ENCODE data around the gene ELFN1.

The ELFN1 gene

DNA sequence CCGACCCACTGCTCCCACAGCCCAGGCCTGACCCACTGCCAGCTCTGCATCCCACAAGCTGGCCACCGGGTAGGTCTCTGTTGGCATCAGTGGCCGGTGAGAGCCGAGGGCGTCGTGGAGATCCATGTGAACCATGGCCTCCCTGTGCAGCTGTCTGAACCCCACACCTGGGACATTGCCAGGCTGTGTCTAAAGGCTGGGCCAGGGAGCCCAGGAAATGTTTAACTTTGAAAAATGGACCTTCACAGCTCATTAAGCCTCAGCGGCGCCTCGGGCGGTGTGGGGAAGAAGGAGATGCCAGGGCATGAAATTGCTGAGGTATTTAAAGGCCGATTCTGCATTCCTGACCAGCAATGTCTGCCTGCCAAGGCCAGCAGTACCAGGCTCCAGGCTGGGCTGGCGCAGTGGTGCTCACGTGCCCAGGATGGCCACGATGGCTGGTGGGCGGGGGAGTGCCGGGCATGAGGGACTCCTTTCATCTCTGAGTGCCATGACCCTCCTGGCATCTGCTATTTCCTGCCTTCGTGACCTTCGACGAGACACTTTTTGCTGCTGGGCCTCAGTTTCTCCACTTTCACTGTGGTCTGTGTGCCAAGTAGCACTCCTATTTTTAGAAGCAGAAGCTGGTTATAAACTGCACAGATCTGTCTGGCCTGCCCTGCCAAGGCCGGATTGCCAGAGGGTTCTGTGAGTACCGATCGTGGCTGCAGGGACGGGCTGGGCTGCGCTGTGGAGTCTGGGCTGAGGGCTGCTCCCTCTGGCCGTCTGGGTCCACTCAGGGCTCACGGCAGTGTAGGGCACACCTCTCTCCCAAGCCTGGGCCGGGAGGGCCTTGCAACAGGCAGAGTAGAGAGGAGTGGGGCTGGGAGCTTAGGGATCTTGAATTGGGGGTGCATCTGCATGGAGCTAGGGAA is 21.8 kb downstream of the ELFN1 start:
- 94% methylated on average over 23 to 24 of the region's 27 CpGs for WGBS, 2 experiments (ENCODE audit: insufficient coverage in 2 of 2)
- Histone ChIP-seq H3K4me1 (ENCODE audit: control insufficient read depth, insufficient read depth, low read length, poor library complexity, severe bottlenecking) (peaks cover 13% of the 10 kb centered on the region), H3K27ac (ENCODE audit: low read depth, low read length, severe bottlenecking) (no peak overlapping the region), H3K36me3 (ENCODE audit: control insufficient read depth, insufficient read depth, low read length) (peaks cover 16% of the 10 kb centered on the region), H3K9me3 (ENCODE audit: control insufficient read depth, low read length) (peaks cover 7% of the 10 kb centered on the region), H3K4me3 (ENCODE audit: extremely low read depth, insufficient read depth, low read length, poor library complexity, severe bottlenecking) (no peak overlapping the region)

GRCh38 chr7:1692515-1693418 is 22.7 kb downstream of the ELFN1 start:
- Histone ChIP-seq H3K27ac (ENCODE audit: low read depth, low read length, severe bottlenecking) (no peak overlapping the region), H3K9me3 (ENCODE audit: control insufficient read depth, low read length) (peaks cover 3% of the 10 kb centered on the region), H3K4me1 (ENCODE audit: control insufficient read depth, insufficient read depth, low read length, poor library complexity, severe bottlenecking) (peaks cover 22% of the 10 kb centered on the region), H3K4me3 (ENCODE audit: extremely low read depth, insufficient read depth, low read length, poor library complexity, severe bottlenecking) (no peak overlapping the region), H3K36me3 (ENCODE audit: control insufficient read depth, insufficient read depth, low read length) (peaks cover 16% of the 10 kb centered on the region)
- 95 to 98% methylated on average over 23 to 27 of the region's 27 CpGs for WGBS, 2 experiments (ENCODE audit: insufficient coverage in 2 of 2)

DNA sequence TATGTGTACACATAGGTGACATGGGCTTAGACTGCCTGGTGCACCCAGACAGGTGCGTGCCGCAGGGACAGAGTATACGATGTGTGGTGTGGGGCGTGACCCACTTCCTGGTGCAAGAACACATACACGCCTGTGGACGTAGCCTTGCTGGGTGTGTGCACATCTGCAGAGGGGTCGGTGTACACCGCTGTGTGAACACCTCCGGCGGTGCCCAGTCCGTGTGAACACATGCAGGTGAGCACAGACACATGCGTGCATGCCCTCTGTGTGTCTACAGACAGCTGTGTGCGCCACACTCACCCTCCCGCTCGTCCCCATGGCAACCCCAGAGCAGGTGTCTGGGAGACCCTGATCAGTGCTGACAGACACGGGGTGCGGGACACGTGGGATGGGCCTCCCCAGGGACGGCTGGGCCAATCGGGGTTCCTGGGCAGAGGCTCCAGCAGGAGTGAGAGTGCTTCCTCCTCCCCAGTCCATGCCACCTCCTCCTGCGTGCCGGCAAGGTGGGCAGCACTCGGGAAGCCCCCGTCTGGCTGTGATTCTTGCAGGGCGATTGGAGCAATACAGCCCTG is 23.4 kb downstream of the ELFN1 start:
- 88 to 89% methylated on average over 25 of the region's 25 CpGs for WGBS, 2 experiments (ENCODE audit: insufficient coverage in 2 of 2)
- Histone ChIP-seq H3K4me3 (ENCODE audit: extremely low read depth, insufficient read depth, low read length, poor library complexity, severe bottlenecking) (no peak overlapping the region), H3K9me3 (ENCODE audit: control insufficient read depth, low read length) (peaks cover 3% of the 10 kb centered on the region), H3K36me3 (ENCODE audit: control insufficient read depth, insufficient read depth, low read length) (peaks cover 13% of the 10 kb centered on the region), H3K4me1 (ENCODE audit: control insufficient read depth, insufficient read depth, low read length, poor library complexity, severe bottlenecking) (peaks cover 23% of the 10 kb centered on the region), H3K27ac (ENCODE audit: low read depth, low read length, severe bottlenecking) (no peak overlapping the region)

GRCh38 chr7:1693991-1694524 is 24.0 kb downstream of the ELFN1 start:
- no peak overlapping the region for H3K4me3 ChIP-seq (ENCODE audit: extremely low read depth, insufficient read depth, low read length, poor library complexity, severe bottlenecking)
- peaks cover 23% of the 10 kb centered on the region for H3K4me1 ChIP-seq (ENCODE audit: control insufficient read depth, insufficient read depth, low read length, poor library complexity, severe bottlenecking)
- no peak overlapping the region for H3K27ac ChIP-seq (ENCODE audit: low read depth, low read length, severe bottlenecking)
- WGBS, 2 experiments (ENCODE audit: insufficient coverage in 2 of 2) = 36 to 45% methylated on average over 10 to 14 of the region's 16 CpGs
- peaks cover 16% of the 10 kb centered on the region for H3K36me3 ChIP-seq (ENCODE audit: control insufficient read depth, insufficient read depth, low read length)
- H3K9me3 ChIP-seq (ENCODE audit: control insufficient read depth, low read length) = peaks cover 2% of the 10 kb centered on the region

DNA sequence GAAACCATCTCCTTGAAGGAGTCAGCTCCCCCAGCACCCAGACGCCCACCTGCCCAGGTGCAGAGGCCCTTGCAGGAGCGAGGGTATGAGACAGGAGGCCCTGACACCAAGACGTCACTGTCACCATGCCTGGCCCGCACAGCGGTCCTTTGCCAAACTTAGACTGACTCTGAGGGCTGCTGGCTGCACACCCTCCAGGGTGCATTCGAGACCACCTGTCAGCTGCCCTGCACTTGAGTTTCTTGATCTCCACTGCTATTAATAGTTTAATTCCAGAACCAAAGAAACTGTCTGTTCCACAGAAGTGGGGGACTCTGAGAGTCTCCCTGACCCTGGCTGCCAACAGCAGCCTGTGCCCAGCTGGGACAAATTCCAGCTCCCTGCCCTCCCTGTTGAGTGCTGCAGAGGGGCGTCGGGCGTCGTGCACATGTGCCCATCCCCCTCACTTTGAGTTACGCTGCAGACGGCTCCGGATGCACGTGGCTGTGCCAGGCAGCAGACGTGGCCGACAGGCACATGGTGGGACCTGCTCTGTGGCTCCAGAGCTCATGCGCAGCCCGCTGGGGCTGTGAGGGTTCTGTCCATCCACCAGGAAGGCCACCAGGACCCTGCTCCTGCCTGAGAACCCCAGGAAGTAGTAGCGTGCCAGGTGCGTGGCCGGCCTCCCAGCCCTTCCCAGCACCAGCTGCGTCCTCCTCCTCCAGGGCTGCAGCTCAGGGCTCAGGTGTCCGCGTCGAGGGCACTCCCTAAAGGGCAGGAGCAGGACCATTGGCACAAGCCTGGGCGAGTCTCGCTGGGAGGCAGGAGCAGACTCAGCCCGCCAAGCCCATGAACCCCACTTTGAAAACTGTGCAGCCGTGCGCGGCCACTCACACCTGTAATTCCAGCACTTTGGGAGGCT is 24.8 kb downstream of the ELFN1 start:
- WGBS, 2 experiments (ENCODE audit: insufficient coverage in 2 of 2) = 86 to 92% methylated on average over 27 to 31 of the region's 31 CpGs
- Histone ChIP-seq H3K4me1 (ENCODE audit: control insufficient read depth, insufficient read depth, low read length, poor library complexity, severe bottlenecking) (peaks cover 23% of the 10 kb centered on the region), H3K27ac (ENCODE audit: low read depth, low read length, severe bottlenecking) (no peak overlapping the region), H3K36me3 (ENCODE audit: control insufficient read depth, insufficient read depth, low read length) (peaks cover 19% of the 10 kb centered on the region), H3K4me3 (ENCODE audit: extremely low read depth, insufficient read depth, low read length, poor library complexity, severe bottlenecking) (no peak overlapping the region), H3K9me3 (ENCODE audit: control insufficient read depth, low read length) (no peaks in the 10 kb centered on the region)

- Histone ChIP-seq H3K36me3 (ENCODE audit: control insufficient read depth, insufficient read depth, low read length) (peaks cover 28% of the 10 kb centered on the region), H3K9me3 (ENCODE audit: control insufficient read depth, low read length) (no peaks in the 10 kb centered on the region), H3K4me3 (ENCODE audit: extremely low read depth, insufficient read depth, low read length, poor library complexity, severe bottlenecking) (no peak overlapping the region), H3K27ac (ENCODE audit: low read depth, low read length, severe bottlenecking) (no peak overlapping the region), H3K4me1 (ENCODE audit: control insufficient read depth, insufficient read depth, low read length, poor library complexity, severe bottlenecking) (peaks cover 23% of the 10 kb centered on the region)
- WGBS, 2 experiments (ENCODE audit: insufficient coverage in 2 of 2) = 85 to 96% methylated on average over 7 to 9 of the region's 11 CpGs
These were observed 25.9 kb downstream of the ELFN1 start for GRCh38 chr7:1695800-1696454.

- Histone ChIP-seq H3K4me1 (ENCODE audit: control insufficient read depth, insufficient read depth, low read length, poor library complexity, severe bottlenecking) (peaks cover 23% of the 10 kb centered on the region), H3K9me3 (ENCODE audit: control insufficient read depth, low read length) (peaks cover under 1% of the 10 kb centered on the region), H3K36me3 (ENCODE audit: control insufficient read depth, insufficient read depth, low read length) (peaks cover 31% of the 10 kb centered on the region), H3K27ac (ENCODE audit: low read depth, low read length, severe bottlenecking) (no peak overlapping the region), H3K4me3 (ENCODE audit: extremely low read depth, insufficient read depth, low read length, poor library complexity, severe bottlenecking) (no peak overlapping the region)
- WGBS, 2 experiments (ENCODE audit: insufficient coverage in 2 of 2) = 88 to 92% methylated on average over 23 of the region's 28 CpGs
These were observed 26.8 kb downstream of the ELFN1 start for GRCh38 chr7:1696671-1697498.

DNA sequence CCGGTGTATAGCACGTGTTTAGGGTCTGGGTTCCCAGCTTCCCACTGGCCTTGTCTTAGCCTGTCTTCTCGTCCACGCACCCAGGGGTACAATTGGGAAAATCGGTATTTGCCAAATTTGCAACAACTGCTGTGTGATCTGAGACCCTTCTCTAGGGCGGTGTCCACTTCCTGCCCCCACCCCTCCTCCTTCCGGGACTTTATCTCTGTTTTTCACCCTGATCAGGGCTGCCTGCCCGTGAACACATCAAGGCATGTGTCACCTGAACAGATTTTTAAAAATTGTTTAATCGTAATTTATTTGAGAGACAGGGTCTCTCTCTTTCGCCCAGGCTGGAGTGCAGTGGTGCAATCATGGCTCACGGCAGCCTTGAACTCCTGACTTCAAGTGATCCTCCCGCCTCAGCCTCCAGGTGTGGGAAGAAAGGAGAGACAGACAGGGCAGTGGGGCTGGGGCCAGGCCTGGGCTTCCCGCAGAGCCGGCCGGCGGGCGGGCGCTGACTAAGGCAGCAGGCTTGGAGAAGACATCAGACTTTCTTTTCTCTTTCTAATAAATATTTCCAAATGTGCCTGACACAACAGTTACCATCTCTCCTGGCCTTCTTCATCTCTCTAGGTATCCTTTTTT is 27.5 kb downstream of the ELFN1 start:
- Histone ChIP-seq H3K36me3 (ENCODE audit: control insufficient read depth, insufficient read depth, low read length) (peaks cover 31% of the 10 kb centered on the region), H3K27ac (ENCODE audit: low read depth, low read length, severe bottlenecking) (no peak overlapping the region), H3K4me3 (ENCODE audit: extremely low read depth, insufficient read depth, low read length, poor library complexity, severe bottlenecking) (no peak overlapping the region), H3K9me3 (ENCODE audit: control insufficient read depth, low read length) (peaks cover 5% of the 10 kb centered on the region), H3K4me1 (ENCODE audit: control insufficient read depth, insufficient read depth, low read length, poor library complexity, severe bottlenecking) (peaks cover 23% of the 10 kb centered on the region)
- 74 to 77% methylated on average over 15 to 18 of the region's 18 CpGs for WGBS, 2 experiments (ENCODE audit: insufficient coverage in 2 of 2)
